Memory B cell (primary cell): ENCODE results near the gene COL4A2.

Experiments used
- ATAC-seq: fragments of 150-1000 bp; cut with Tn5 transposase; 2 replicates; pipeline ENCODE4 v1.10.0; 2021; ENCODE audit warnings: low read depth, mild to moderate bottlenecking, moderate library complexity
- DNase-seq, 2 donors: peaks; one replicate each; pipeline ENCODE4 v3.0.0; 2022; ENCODE audit warnings: low spot score in 2 of 2
- H3K27ac Mint-ChIP-seq: one replicate; pipeline ENCODE4 v1.8.0; 2022; ENCODE audit warnings: mild to moderate bottlenecking, moderate library complexity, mixed read lengths
- H3K27me3 Mint-ChIP-seq: one replicate; pipeline ENCODE4 v1.8.0; 2022; ENCODE audit warnings: mixed read lengths
- H3K36me3 Mint-ChIP-seq: one replicate; pipeline ENCODE4 v1.8.0; 2022; ENCODE audit warnings: mild to moderate bottlenecking, mixed read lengths
- H3K4me1 Mint-ChIP-seq: one replicate; pipeline ENCODE4 v1.8.0; 2022; ENCODE audit warnings: mixed read lengths
- H3K4me3 Mint-ChIP-seq: one replicate; pipeline ENCODE4 v1.8.0; 2022; ENCODE audit warnings: mild to moderate bottlenecking, moderate library complexity, mixed read lengths
- H3K9me3 Mint-ChIP-seq: one replicate; pipeline ENCODE4 v1.8.0; 2022; ENCODE audit warnings: mixed read lengths

Gene COL4A2

DNA sequence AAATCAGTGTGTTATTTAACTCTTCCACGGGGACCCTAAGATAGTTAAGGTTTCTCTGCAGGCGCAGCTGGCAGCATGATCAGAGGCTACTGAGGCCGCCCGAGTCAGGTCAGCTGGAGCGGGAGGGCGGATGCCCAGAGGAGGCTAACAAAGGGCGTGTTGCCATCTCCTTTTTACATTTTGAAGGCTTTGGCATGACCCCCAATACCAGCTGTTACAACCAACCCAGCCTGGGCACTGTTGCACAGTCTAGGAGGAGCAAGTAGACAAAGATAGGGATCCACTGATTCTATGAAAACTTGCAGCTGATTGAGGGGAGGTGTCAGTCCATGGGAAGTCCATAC lies 15.7 kb downstream of the COL4A2 start:
- Mint-ChIP-seq H3K9me3 (peaks cover 3% of the 10 kb centered on the region), H3K4me3 (no peak overlapping the region), H3K36me3 (no peaks in the 10 kb centered on the region), H3K4me1 (no peaks in the 10 kb centered on the region), H3K27ac (no peak overlapping the region), H3K27me3 (peaks cover 18% of the 10 kb centered on the region)
- DNase-seq = no peak
- no peak for ATAC-seq

- DNase-seq (no peak), ATAC-seq (no peak)
- Mint-ChIP-seq H3K27me3 (peaks cover 18% of the 10 kb centered on the region), H3K4me1 (no peaks in the 10 kb centered on the region), H3K4me3 (no peak overlapping the region), H3K9me3 (peaks cover 3% of the 10 kb centered on the region), H3K36me3 (no peaks in the 10 kb centered on the region), H3K27ac (no peak overlapping the region)
Observed at GRCh38 chr13:110323172-110323891, 16.2 kb downstream of the COL4A2 start.

- Mint-ChIP-seq H3K36me3 (no peaks in the 10 kb centered on the region), H3K9me3 (peaks cover 3% of the 10 kb centered on the region), H3K27ac (no peak overlapping the region), H3K27me3 (peaks cover 18% of the 10 kb centered on the region), H3K4me1 (no peaks in the 10 kb centered on the region), H3K4me3 (no peak overlapping the region)
- ATAC-seq = no peak
- DNase-seq = no peak
Observed at GRCh38 chr13:110324026-110324749, 17.1 kb downstream of the COL4A2 start.

DNA sequence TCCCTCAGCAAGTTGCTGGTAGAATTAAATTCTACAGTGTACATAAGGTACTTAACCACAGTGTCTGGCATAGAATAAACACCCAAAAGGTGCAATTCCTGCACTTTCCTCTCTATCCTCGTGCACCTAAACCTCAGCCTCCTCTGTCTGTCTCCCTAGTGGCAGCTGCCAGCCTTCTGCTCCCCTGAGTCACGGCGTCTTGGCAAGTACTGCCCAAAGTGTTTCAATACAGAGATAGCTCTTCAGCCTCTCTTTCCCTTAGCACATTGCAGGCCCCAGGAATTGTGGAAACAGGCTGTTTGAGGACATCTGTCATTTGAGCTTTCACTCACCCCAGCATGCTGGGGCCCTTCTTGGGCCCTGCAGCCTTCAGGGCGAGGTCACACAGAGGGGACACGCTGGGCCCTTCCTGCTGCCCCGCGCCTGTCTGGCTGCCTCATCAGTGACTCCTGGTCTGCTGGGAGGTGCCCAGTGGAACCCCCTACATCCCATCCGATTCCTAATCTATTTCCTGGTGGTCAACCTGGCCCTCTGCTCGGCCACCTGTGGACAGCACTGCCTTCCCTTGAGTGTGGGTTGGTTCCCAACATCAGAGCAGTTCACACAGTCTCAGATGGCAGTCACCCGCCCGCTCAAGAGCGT lies 19.3 kb downstream of the COL4A2 start:
- no peaks in the 10 kb centered on the region for H3K4me1 Mint-ChIP-seq
- H3K27me3 Mint-ChIP-seq = peaks cover 17% of the 10 kb centered on the region
- ATAC-seq (no peak), DNase-seq (no peak)
- H3K4me3 Mint-ChIP-seq = no peak overlapping the region
- no peaks in the 10 kb centered on the region for H3K36me3 Mint-ChIP-seq
- peaks cover 1% of the 10 kb centered on the region for H3K9me3 Mint-ChIP-seq
- no peak overlapping the region for H3K27ac Mint-ChIP-seq

DNA sequence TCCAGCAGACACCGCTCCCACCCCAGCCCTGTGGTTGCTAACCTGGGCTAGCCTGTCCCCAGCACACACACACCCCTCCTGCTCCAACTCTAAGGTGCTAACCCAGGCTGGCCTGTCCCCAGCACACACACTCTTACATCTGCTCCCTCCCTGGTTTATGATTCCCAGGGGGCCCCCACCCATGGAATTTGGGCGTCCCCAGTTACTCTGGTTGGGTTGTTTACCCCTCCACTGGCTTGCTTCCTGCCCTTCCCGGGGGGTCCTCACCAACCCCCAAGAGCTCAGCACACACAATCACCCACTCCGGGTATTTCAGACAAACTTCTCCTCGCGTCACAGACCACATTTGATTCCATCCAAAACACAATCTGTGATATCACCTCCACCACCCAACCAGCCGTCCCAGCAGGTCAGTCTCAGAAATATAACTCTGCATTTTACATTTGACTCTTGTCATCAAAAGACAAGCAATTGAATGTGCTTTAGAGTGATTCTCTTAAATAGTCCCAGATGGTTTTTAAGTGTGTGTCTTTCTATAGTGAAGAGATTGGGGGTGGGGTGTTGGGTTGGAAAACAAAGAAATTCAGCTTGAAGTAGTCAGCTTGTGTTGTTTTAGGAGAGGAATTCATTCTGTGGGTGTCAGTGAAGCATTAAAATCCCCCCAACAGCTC lies 20.1 kb downstream of the COL4A2 start:
- no peak for ATAC-seq
- Mint-ChIP-seq H3K27ac (no peak overlapping the region), H3K27me3 (peaks cover 13% of the 10 kb centered on the region), H3K4me1 (no peaks in the 10 kb centered on the region), H3K9me3 (no peaks in the 10 kb centered on the region), H3K4me3 (no peak overlapping the region), H3K36me3 (no peaks in the 10 kb centered on the region)
- DNase-seq = no peak

DNA sequence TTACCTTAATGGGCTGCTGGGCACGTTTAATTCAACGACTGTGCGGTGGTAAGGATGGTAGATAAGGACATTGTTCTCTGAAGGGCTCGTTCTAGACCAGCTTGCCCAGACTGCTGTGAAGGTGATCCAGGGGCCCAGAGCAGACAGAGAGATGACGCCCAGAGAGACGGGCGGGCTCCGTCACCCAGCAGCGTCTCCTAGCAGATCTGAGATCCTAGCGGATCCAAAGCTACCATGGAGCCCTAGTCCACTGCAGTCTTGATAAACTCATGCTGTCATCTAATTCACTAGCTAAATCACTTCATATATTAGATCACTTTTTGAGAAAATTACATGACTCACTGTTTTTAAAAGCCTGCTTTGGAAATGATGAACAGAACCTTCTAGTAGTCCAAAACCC lies 21.5 kb downstream of the COL4A2 start:
- Mint-ChIP-seq H3K27ac (no peak overlapping the region), H3K4me3 (no peak overlapping the region), H3K36me3 (no peaks in the 10 kb centered on the region), H3K27me3 (peaks cover 11% of the 10 kb centered on the region), H3K9me3 (no peaks in the 10 kb centered on the region), H3K4me1 (no peaks in the 10 kb centered on the region)
- no peak for ATAC-seq
- DNase-seq = no peak

- no peak overlapping the region for H3K27ac Mint-ChIP-seq
- H3K4me1 Mint-ChIP-seq = no peaks in the 10 kb centered on the region
- no peaks in the 10 kb centered on the region for H3K9me3 Mint-ChIP-seq
- DNase-seq (no peak), ATAC-seq (no peak)
- no peaks in the 10 kb centered on the region for H3K36me3 Mint-ChIP-seq
- H3K27me3 Mint-ChIP-seq = peaks cover 10% of the 10 kb centered on the region
- H3K4me3 Mint-ChIP-seq = no peak overlapping the region
Observed at GRCh38 chr13:110329258-110329657, 22.2 kb downstream of the COL4A2 start.

DNA sequence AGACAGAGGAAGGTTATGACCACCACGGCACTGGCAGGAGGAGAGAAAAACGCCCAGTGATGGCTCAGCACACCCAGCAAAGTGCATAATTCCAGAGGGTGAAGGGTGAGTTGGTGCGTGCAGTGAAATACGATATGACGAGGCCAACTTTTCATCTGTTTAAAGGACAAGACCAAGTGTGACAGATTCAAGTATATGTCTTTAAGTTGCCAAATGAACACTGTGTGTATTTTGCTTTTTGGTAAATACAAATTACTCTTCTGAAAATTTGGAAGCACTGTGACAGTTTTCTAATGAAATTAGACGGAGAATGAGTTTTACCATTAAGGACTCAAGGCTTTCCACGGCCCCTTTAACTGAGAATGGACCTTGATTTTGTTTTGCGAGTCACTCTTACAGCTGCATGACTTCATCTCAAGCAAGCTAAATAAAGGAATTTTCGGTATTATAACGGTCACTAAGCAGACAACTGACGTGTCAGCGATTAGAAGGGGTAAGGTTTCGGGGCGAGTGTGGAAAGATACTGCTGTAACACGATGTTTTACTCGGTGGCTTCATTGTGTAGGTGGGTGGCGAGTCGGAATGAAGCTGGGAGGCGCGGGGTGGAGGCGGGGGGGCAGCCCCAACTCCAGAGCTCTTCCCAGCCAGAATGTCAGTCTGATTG lies 22.8 kb downstream of the COL4A2 start:
- DNase-seq = no peak
- H3K4me1 Mint-ChIP-seq = no peaks in the 10 kb centered on the region
- peaks cover 6% of the 10 kb centered on the region for H3K9me3 Mint-ChIP-seq
- H3K4me3 Mint-ChIP-seq = no peak overlapping the region
- H3K27me3 Mint-ChIP-seq = peaks cover 8% of the 10 kb centered on the region
- no peaks in the 10 kb centered on the region for H3K36me3 Mint-ChIP-seq
- H3K27ac Mint-ChIP-seq = no peak overlapping the region
- ATAC-seq = no peak

DNA sequence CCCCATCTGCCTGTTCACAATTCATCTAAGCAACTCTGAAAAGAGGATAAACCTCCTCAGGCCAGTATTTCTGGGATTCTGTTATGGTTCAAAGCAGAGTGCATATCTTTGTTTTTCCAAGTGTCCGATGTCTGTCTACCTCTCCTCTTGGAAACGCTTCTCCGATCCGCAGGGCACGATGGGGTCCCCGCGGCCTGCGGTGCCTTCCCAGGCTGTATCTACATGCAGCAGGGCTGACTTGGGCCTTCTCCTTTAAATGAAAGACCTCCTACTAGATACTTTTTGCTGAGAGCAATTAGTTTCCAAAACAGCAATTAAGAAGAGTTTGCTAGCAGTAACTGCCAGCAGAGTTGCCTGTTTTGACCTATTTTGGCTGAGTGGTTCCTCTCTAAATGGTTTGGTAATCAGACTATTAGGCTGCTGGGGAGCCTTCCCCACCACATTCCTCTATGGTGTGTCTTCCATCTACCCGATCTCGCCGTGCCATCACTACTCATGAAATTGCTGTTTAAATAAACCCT lies 23.5 kb downstream of the COL4A2 start:
- H3K27ac Mint-ChIP-seq = no peak overlapping the region
- no peaks in the 10 kb centered on the region for H3K36me3 Mint-ChIP-seq
- H3K27me3 Mint-ChIP-seq = peaks cover 7% of the 10 kb centered on the region
- H3K4me1 Mint-ChIP-seq = no peaks in the 10 kb centered on the region
- no peak overlapping the region for H3K4me3 Mint-ChIP-seq
- no peak for ATAC-seq
- DNase-seq = no peak
- H3K9me3 Mint-ChIP-seq = peaks cover 8% of the 10 kb centered on the region

DNA sequence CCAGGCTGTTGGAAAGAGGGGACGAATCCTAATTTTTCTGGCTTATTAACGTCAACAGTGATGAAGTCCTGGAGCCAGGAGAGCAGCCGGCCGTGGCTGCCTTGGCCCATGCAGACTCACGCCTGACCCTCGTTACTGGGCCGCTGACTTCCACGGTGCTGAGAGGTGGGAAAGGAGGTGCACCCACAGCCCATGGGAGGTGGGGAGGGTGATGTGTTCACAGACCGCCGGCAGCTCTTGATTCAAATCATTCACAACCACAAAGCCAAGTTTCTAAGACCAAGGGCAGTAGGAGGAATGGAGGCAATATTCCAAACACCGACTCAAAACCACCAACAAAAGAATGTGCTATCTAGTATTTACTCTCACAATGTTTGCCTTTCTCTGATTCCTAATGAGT lies 24.3 kb downstream of the COL4A2 start:
- no peak overlapping the region for H3K27ac Mint-ChIP-seq
- ATAC-seq (no peak), DNase-seq (no peak)
- H3K27me3 Mint-ChIP-seq = peaks cover 6% of the 10 kb centered on the region
- H3K36me3 Mint-ChIP-seq = no peaks in the 10 kb centered on the region
- peaks cover 12% of the 10 kb centered on the region for H3K9me3 Mint-ChIP-seq
- no peak overlapping the region for H3K4me3 Mint-ChIP-seq
- no peaks in the 10 kb centered on the region for H3K4me1 Mint-ChIP-seq

- H3K4me1 Mint-ChIP-seq = no peaks in the 10 kb centered on the region
- DNase-seq = no peak
- H3K9me3 Mint-ChIP-seq = peaks cover 12% of the 10 kb centered on the region
- no peaks in the 10 kb centered on the region for H3K27me3 Mint-ChIP-seq
- H3K27ac Mint-ChIP-seq = no peak overlapping the region
- no peaks in the 10 kb centered on the region for H3K36me3 Mint-ChIP-seq
- ATAC-seq = no peak
- H3K4me3 Mint-ChIP-seq = no peak overlapping the region
Observed at GRCh38 chr13:110332750-110333149, 25.7 kb downstream of the COL4A2 start.

DNA sequence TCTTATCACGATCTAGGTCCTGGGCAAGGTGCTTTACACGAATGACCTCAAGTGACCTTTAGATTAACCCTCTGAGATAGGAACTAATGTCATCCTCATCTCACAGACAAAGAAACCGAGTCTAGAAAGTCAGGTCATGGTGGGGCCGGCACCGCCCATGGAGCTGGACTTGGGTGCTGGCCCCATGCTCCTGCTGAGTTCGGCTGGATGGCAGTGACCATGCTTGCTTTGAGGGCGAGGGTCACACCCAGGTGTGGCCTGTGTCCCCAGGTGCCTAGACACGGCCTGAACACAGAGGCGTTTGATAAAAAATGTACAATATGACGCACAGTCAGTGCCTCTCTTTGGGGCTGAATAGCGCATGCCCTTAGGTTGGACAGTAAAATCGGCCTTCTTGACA lies 26.8 kb downstream of the COL4A2 start:
- no peak for DNase-seq
- Mint-ChIP-seq H3K4me1 (no peaks in the 10 kb centered on the region), H3K9me3 (peaks cover 12% of the 10 kb centered on the region), H3K36me3 (no peaks in the 10 kb centered on the region), H3K27me3 (peaks cover 1% of the 10 kb centered on the region), H3K27ac (no peak overlapping the region), H3K4me3 (no peak overlapping the region)
- no peak for ATAC-seq

- no peaks in the 10 kb centered on the region for H3K36me3 Mint-ChIP-seq
- ATAC-seq = no peak
- H3K4me3 Mint-ChIP-seq = no peak overlapping the region
- DNase-seq = no peak
- peaks cover 1% of the 10 kb centered on the region for H3K27me3 Mint-ChIP-seq
- no peak overlapping the region for H3K27ac Mint-ChIP-seq
- peaks cover 12% of the 10 kb centered on the region for H3K9me3 Mint-ChIP-seq
- no peaks in the 10 kb centered on the region for H3K4me1 Mint-ChIP-seq
Observed at GRCh38 chr13:110334256-110334655, 27.2 kb downstream of the COL4A2 start.
